ENCODE data around the gene FILIP1.

DNA sequence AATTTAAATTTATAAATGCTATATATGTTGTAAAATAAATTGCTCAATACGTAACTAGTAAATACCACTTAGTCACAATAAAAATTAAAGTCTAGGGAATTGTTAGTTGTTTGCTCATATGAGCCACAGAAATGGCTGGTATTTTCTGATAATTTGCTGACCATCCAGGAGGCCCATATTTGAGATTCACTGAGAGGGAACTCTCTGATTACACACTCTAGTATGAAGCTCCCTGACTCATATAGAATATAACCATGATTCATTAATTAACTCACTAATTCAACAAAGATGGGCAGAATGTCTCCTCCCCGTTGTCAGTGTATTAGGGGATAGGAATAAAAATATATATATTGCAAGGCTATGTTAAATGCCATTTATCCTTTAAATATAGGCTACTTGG is 162.4 kb downstream of the FILIP1 start:
- TF ChIP-seq, protein P1, sequence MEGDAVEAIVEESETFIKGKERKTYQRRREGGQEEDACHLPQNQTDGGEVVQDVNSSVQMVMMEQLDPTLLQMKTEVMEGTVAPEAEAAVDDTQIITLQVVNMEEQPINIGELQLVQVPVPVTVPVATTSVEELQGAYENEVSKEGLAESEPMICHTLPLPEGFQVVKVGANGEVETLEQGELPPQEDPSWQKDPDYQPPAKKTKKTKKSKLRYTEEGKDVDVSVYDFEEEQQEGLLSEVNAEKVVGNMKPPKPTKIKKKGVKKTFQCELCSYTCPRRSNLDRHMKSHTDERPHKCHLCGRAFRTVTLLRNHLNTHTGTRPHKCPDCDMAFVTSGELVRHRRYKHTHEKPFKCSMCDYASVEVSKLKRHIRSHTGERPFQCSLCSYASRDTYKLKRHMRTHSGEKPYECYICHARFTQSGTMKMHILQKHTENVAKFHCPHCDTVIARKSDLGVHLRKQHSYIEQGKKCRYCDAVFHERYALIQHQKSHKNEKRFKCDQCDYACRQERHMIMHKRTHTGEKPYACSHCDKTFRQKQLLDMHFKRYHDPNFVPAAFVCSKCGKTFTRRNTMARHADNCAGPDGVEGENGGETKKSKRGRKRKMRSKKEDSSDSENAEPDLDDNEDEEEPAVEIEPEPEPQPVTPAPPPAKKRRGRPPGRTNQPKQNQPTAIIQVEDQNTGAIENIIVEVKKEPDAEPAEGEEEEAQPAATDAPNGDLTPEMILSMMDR (IDR thresholded peaks at IDR 0.05), result no peak
- TF ChIP-seq POLR2AphosphoS5 (IDR thresholded peaks at IDR 0.05), result no peak
- no peak for TF ChIP-seq EP300 (IDR thresholded peaks at IDR 0.05)
- TF ChIP-seq POLR2A (IDR thresholded peaks at IDR 0.05), result no peak

All from suprapubic skin (tissue), 4 donors.